ENCODE measurements around the gene KLB.

GRCh38 chr4:39480251-39480650, 73.5 kb downstream of the KLB start:
- TF ChIP-seq CTCF (conservative IDR thresholded peaks at IDR 0.05; ENCODE audit: low read depth, low read length) (no peak), RAD21 (IDR thresholded peaks at IDR 0.05; ENCODE audit: low read length) (no peak), POLR2A (IDR thresholded peaks at IDR 0.05; ENCODE audit: low read depth, low read length) (no peak)
